UCSD-AML1 (cell line): ENCODE data around the gene ZBTB47.

ENCODE experiments used
- DNase-seq: peaks from one replicate; lab custom pipeline; 2025; ENCODE audit not compliant: unreplicated experiment; lab: John Stamatoyannopoulos, UW

ZBTB47 gene

GRCh38 chr3:42665050-42665878, 11.8 kb downstream of the ZBTB47 start:
- no peak for DNase-seq

GRCh38 chr3:42666022-42666421, 12.5 kb downstream of the ZBTB47 start:
- no peak for DNase-seq

GRCh38 chr3:42666577-42666998, 13.1 kb downstream of the ZBTB47 start:
- DNase-seq: no peak

- DNase-seq: no peak
Observed at GRCh38 chr3:42667096-42667522, 13.6 kb downstream of the ZBTB47 start.

- DNase-seq: no peak
Observed at GRCh38 chr3:42667523-42668412, 14.3 kb downstream of the ZBTB47 start.

GRCh38 chr3:42668413-42668760, 14.9 kb downstream of the ZBTB47 start:
- DNase-seq: no peak

DNA sequence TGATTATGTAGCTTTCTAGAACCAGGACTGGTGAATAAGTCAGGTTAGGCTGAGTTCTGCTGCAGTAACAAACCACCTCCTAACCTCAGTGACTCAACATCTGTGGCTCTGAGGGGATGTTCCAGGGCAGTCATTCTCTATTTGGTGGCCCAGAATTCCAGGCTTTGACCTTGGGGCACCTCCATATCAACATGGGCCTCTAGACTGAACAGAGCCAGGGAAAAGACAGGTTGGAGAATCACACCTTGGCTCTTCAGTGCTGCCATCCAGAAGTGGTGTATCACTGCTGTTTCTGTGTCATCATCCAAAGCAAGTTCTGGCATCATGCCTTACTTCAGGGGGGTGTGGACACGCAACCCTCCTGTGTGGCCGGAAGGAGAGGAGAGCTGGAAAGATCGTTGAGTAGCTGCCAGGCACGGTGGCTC, 15.3 kb downstream of the ZBTB47 start:
- DNase-seq: no peak

GRCh38 chr3:42670051-42670576, 16.6 kb downstream of the ZBTB47 start:
- no peak for DNase-seq

- DNase-seq: no peak
Observed at GRCh38 chr3:42670670-42671069, 17.2 kb downstream of the ZBTB47 start.

- no peak for DNase-seq
Observed at GRCh38 chr3:42672515-42672914, 19.0 kb downstream of the ZBTB47 start.

GRCh38 chr3:42673082-42673481, 19.6 kb downstream of the ZBTB47 start:
- no peak for DNase-seq

GRCh38 chr3:42674146-42674545, 20.6 kb downstream of the ZBTB47 start:
- DNase-seq: no peak

- no peak for DNase-seq
Observed at GRCh38 chr3:42675909-42676308, 22.4 kb downstream of the ZBTB47 start.

DNA sequence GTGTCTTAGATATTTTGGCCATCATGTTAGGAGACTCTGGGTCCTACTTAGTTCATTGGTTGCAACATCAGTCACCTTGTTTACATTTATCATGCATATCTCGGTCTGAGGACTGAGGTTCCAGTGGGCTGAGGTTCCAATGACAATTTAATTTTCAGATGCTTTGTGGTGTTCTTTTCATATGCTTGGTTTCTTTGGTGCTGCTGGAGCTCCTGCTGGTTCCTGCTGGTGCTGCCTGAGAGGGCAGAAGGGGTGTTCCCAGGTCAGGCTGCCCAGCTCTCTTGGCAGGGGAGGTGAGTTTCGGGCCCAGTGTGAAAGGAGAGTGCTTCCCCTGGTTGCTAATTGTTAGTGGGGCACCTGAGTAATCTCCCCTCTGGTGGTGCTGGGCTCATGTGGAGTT, 24.9 kb downstream of the ZBTB47 start:
- no peak for DNase-seq

- DNase-seq: no peak
Observed at GRCh38 chr3:42680271-42680670, 26.8 kb downstream of the ZBTB47 start.

DNA sequence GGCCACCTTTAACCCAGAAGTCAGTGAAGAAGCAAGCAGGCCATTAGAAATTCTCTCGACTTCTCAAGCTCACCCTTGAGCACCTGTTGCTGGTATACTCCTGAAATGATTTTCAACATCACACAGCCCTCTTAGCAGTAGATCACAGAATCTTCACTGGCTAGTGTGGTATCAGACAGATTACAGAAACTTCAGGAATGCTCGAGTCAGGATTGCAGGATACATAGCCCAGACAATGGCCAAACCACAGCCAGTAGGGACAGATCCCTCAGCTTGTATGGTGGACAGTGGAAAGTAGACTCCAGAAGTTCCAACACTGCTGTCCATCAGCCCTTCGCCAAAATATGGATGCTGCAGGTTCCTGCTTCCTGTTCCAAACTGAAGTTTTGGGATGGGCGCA, 27.3 kb downstream of the ZBTB47 start:
- no peak for DNase-seq

DNA sequence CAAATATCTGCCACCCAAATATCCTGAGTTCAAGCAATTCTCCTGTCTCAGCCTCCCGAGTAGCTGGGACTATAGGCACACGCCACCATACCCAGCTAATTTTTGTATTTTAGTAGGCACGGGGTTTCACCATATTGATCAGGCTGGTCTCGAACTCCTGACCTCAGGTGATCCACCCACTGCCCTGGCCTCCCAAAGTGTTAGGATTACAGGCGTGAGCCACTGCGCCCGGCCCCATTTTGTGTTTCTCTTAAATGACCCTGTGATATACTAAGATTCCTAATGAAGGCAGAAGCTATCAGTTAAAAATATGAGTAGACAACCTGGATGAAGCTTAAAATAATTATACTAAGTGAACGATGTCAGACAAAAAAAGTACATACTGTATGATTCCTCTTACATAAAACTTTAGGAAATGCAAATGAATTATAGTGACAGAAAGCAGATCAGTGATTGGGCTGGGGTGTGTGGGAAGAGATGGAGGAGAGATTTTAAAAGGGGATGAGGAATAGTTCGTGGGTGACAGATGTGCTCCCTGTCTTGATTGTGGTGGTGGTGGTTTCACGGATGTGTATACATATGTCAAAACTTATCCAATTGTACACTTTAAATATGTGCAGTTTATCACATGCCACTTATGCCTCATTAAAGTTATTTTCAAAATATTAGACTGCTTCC, 28.0 kb downstream of the ZBTB47 start:
- no peak for DNase-seq

- DNase-seq: no peak
Observed at GRCh38 chr3:42682301-42683070, 29.0 kb downstream of the ZBTB47 start.

DNA sequence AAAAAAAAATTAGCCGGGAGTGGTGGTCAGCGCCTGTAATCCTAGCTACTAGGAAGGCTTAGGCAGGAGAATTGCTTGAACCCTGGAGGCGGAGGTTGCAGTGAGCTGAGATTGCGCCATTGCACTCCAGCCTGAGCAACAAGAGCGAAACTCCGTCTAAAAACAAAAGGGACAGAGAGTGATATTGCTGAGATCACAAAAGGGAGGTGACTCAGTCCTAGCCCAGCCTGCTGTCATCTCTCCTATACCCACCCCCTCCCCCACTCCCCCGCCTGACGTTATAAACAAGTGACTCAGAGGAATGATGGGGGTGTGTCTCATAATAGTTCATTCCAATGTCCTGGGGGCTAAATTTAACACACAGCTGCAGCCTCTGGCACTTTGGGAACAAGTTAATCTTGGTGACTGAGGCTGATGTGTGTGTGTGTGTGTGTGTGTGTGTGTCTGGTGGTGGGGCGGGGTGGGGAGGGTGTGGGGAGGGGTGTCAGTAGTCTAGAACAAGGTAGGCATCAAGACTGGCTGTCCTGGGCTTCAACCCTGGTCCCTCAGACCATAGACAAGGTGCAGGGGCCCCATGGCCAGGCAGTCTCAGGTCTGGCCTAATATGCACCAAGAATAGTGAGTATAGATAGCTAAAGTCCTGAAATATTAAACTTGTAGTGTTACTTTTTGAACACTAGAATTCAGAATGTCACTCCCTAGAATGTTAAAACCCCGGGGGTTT, 30.5 kb downstream of the ZBTB47 start:
- no peak for DNase-seq
